Ascending aorta (tissue), 2 donors: ENCODE data around the gene GRK5. TPM values are rescaled to one million over a fixed set of nuclear protein-coding genes. Genes with fewer than 3 reads are reported as not detected.
"Not testable (repeated sequence)": the region's sequence is repeated elsewhere in the genome, so short reads cannot be mapped to it uniquely, and the experiment has no call there.

Source experiments
- DNase-seq, 2 donors: peaks; one replicate each; pipeline ENCODE4 v3.0.0-alpha.2; 2019; ENCODE audit warnings: low spot score in 2 of 2
- H3K27ac ChIP-seq, 2 donors: fragments of 200-600 bp; sonication (generic); one replicate each; pipeline ENCODE4 v1.5.1; 2016 to 2017; ENCODE audit warnings: mild to moderate bottlenecking in 1 of 2
- H3K27me3 ChIP-seq: fragments of 200-600 bp; sonication (generic); one replicate; pipeline ENCODE4 v1.5.1; 2017
- H3K36me3 ChIP-seq, 2 donors: fragments of 200-600 bp; sonication (generic); one replicate each; pipeline ENCODE4 v1.5.1; 2016
- H3K4me1 ChIP-seq, 2 donors: fragments of 200-600 bp; sonication (generic); one replicate each; pipeline ENCODE4 v1.5.1; 2016 to 2017; ENCODE audit warnings: mild to moderate bottlenecking in 1 of 2
- H3K4me3 ChIP-seq, 2 donors: fragments of 200-600 bp; sonication (generic); one replicate each; pipeline ENCODE4 v1.5.1; 2016 to 2017; ENCODE audit warnings: mild to moderate bottlenecking in 1 of 2
- H3K9me3 ChIP-seq, 2 donors: fragments of 200-600 bp; sonication (generic); one replicate each; pipeline ENCODE4 v1.5.1; 2016
- intact Hi-C: fragments of 100-400 bp; cut with DNase I; formaldehyde crosslinking; loops from one replicate; pipeline ENCODE4 v1.15.1; 2023
- total RNA-seq: library from RNA; depleted of rRNA; stranded (reverse); fragments of >200 nt; gene quantifications from one replicate; pipeline ENCODE4 v1.1.0, GENCODE V29; 2016
- TF ChIP-seq, protein P1 (sequence below), 3 experiments: fragments of 200-600 bp in 2 of 3; fragments of 450-650 bp in 1 of 3; sonication (generic) in 2 of 3; IDR thresholded peaks; one replicate each; pipeline ENCODE4 v1.5.1; 2016 to 2019; ENCODE audit warnings: antibody characterized with exemption in 3 of 3, mild to moderate bottlenecking in 1 of 3, moderate library complexity in 1 of 3

The GRK5 gene
- total RNA-seq, 1 donor from 2014 or later: 75.5 TPM

GRCh38 chr10:119256897-119257296 is 49.5 kb downstream of the GRK5 start:
- Histone ChIP-seq H3K4me3 (no peak overlapping the region), H3K4me1 (peaks cover 15 to 40% of the 10 kb centered on the region in 2 donors), H3K36me3 (no peaks in the 10 kb centered on the region), H3K9me3 (no peaks in the 10 kb centered on the region), H3K27me3 (no peaks in the 10 kb centered on the region), H3K27ac (no peak overlapping the region)
- intact Hi-C loops: no loop called here
- DNase-seq: no peak
- TF ChIP-seq, protein P1, sequence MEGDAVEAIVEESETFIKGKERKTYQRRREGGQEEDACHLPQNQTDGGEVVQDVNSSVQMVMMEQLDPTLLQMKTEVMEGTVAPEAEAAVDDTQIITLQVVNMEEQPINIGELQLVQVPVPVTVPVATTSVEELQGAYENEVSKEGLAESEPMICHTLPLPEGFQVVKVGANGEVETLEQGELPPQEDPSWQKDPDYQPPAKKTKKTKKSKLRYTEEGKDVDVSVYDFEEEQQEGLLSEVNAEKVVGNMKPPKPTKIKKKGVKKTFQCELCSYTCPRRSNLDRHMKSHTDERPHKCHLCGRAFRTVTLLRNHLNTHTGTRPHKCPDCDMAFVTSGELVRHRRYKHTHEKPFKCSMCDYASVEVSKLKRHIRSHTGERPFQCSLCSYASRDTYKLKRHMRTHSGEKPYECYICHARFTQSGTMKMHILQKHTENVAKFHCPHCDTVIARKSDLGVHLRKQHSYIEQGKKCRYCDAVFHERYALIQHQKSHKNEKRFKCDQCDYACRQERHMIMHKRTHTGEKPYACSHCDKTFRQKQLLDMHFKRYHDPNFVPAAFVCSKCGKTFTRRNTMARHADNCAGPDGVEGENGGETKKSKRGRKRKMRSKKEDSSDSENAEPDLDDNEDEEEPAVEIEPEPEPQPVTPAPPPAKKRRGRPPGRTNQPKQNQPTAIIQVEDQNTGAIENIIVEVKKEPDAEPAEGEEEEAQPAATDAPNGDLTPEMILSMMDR (IDR thresholded peaks at IDR 0.05): no peak

DNA sequence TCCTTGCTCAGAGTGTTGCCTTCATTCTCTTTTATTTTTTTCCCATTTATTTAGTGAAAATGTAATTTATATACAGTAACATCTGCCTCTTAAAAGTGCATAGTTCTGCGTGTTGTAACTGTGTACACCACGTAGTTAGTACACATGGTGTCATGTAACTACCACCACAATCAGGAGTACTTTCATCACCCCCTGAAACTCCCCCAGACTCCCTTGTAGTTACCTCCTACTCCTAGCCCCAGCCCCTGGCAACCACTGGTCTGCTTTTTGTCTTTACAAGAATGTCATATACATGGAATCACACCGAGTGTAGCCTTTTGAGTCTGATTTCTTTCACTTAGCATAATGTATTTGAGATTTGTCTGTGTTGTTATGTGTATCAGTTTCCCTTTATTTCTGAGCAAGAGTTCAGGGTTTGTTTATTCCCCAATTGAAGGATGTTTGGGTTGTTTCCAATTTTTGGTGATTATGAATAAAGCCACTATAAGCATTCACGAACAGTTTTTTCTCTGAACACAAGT is 50.6 kb downstream of the GRK5 start:
- no peaks in the 10 kb centered on the region for H3K9me3 ChIP-seq
- no peaks in the 10 kb centered on the region for H3K27me3 ChIP-seq
- peak overlapping the region in 1 of 2 donors; percentile 13 for H3K27ac ChIP-seq
- no peak overlapping the region for H3K4me3 ChIP-seq
- intact Hi-C loops: no loop called here
- peaks cover 5 to 30% of the 10 kb centered on the region in 2 donors for H3K4me1 ChIP-seq
- no peaks in the 10 kb centered on the region for H3K36me3 ChIP-seq
- TF ChIP-seq, protein P1 (IDR thresholded peaks at IDR 0.05): no peak
- no peak for DNase-seq

DNA sequence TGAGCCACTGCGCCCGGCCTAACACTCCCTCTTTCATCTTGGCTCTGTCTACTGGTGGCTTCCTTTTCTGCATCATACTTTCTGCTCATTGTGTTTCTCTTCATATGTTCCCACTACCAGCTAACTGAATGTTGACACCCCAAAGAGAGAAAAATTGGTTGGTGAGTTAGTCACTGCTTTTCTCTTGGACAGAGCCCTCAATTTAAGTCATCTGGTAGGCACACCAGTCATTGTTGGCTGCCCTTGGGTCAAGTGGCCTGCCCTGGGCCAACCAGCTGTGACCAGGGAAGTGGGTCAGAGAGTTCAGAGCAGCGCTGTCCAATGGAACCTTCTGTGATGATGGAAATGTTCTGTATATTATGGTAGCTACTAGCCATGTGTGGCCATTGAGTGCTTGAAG is 52.0 kb downstream of the GRK5 start:
- no peak for DNase-seq
- TF ChIP-seq, protein P1 (IDR thresholded peaks at IDR 0.05): no peak
- Histone ChIP-seq H3K4me1 (peaks cover 0 to 18% of the 10 kb centered on the region in 2 donors), H3K4me3 (no peak overlapping the region), H3K27me3 (no peaks in the 10 kb centered on the region), H3K36me3 (no peaks in the 10 kb centered on the region), H3K27ac (peak overlapping the region in 1 of 2 donors; percentile 39), H3K9me3 (no peaks in the 10 kb centered on the region)
- intact Hi-C loops: no loop called here

DNA sequence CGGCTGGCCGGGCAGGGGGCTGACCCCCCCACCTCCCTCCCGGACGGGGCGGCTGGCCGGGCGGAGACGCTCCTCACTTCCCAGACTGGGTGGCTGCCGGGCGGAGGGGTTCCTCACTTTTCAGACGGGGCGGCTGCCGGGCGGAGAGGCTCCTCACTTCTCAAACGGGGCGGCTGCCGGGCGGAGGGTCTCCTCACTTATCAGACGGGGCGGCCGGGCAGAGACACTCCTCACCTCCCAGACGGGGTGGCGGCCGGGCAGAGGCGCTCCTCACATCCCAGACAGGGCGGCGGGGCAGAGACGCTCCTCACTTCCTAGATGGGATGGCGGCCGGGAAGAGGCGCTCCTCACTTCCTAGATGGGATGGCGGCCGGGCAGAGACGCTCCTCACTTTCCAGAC is 53.6 kb downstream of the GRK5 start:
- H3K9me3 ChIP-seq, H3K4me1 ChIP-seq, H3K27me3 ChIP-seq, intact Hi-C loops, H3K27ac ChIP-seq, DNase-seq, H3K36me3 ChIP-seq, H3K4me3 ChIP-seq: not testable (repeated sequence)

- TF ChIP-seq, protein P1 (IDR thresholded peaks at IDR 0.05): no peak
- H3K27ac ChIP-seq: peak overlapping the region in 1 of 2 donors; percentile 2
- intact Hi-C loops: no loop called here
- H3K9me3 ChIP-seq: no peaks in the 10 kb centered on the region
- H3K27me3 ChIP-seq: no peaks in the 10 kb centered on the region
- no peak for DNase-seq
- H3K36me3 ChIP-seq: peaks cover 0 to 9% of the 10 kb centered on the region in 2 donors
- no peak overlapping the region for H3K4me3 ChIP-seq
- peaks cover 0 to 2% of the 10 kb centered on the region in 2 donors for H3K4me1 ChIP-seq
These were observed 56.7 kb downstream of the GRK5 start for GRCh38 chr10:119263951-119264617.

DNA sequence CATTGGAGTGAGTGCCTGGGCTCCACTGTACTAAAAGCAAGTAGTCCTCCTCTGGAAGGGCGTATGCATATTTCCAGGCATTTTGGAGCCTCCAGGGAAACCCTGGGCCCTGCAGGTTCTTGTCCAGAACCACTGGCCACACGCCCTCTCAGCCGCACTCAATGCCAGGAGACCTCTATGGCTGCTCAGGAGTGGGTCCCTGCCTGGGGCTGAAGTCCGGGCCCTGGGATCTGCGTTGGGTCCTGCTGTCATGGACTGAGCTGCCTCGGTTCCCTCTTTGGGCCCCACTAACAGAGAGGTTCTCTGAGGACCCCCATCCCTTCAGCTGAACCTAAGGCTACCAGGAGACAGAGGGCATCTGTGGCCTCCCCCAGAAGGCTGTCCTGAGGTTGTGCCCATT is 58.3 kb downstream of the GRK5 start:
- Histone ChIP-seq H3K4me1 (peaks cover 3 to 16% of the 10 kb centered on the region in 2 donors), H3K36me3 (peaks cover 0 to 9% of the 10 kb centered on the region in 2 donors), H3K4me3 (no peak overlapping the region), H3K9me3 (no peaks in the 10 kb centered on the region), H3K27me3 (no peaks in the 10 kb centered on the region), H3K27ac (no peak overlapping the region)
- intact Hi-C loops: no loop called here
- TF ChIP-seq, protein P1 (IDR thresholded peaks at IDR 0.05): no peak
- DNase-seq: no peak
